Stimulated activated CD8-positive, alpha-beta memory T cell treated with anti-CD3 and anti-CD28 coated beads, Interleukin-7, amount 100 ng/mL, for 1 hour (primary cell): ENCODE results near the gene INTS2.
"Not testable (repeated sequence)": the region's sequence is repeated elsewhere in the genome, so short reads cannot be mapped to it uniquely, and the experiment has no call there.

Experiments
- DNase-seq, 2 donors: peaks; one replicate each; pipeline ENCODE4 v3.0.0-alpha.2; 2020; ENCODE audit warnings: low read depth in 2 of 2

The INTS2 gene

DNA sequence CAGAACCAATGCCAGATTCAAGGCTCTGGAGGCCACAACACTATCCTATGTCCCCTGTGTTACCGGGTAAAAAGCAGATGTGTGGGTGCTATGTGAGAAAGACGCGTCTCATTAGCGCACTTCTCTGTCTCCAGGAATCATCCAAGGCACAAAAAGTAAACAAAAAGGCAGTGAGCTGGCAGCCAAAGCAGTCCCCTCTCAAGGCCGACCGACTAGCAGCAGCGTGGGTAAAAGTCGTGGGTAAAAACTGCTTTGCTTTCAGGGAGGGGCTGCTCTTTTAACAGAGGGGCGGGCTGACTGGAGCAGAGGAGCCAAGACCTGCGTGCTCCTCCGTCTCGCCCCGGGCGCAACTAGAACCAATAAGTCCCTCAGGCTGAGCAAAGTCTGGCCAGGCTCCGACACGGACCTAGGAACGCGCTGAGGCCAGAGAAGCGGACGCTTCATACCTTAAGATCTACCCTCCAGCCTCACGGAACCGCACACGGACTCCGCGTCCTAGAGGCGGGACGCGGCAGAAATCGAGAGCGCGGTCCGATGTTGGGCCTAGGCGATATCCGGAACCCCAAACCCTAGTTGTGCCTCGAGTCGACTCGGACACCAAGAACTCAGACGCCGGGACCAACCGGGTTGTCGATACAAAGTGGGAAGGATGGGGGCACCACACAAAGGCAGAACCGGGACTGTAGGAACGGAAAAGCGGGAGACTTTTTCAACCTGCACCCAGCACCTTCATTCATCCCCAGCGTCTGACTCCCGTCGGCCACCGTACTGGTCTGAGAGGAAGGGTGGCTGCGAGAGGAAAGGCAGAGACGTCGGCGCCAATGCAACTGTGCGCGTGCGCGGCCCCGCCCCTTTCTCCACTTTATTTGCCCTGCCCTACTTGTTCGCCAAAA is at the start of gene INTS2:
TSS of gene INTS2 (minus strand) at position 775 of the 893 bp plus-strand sequence. CDS start 1,338 bp downstream, outside the sequence.
- DNase-seq = peak; percentile 87 to 94

- no peak for DNase-seq
Observed at GRCh38 chr17:61974115-61974514, 46.3 kb upstream of the INTS2 start.

GRCh38 chr17:61972311-61972710 is 44.5 kb upstream of the INTS2 start:
- no peak for DNase-seq

- no peak for DNase-seq
Observed at GRCh38 chr17:61970030-61970429, 42.2 kb upstream of the INTS2 start.

- no peak for DNase-seq
Observed at GRCh38 chr17:61968757-61969156, 41.0 kb upstream of the INTS2 start.

DNA sequence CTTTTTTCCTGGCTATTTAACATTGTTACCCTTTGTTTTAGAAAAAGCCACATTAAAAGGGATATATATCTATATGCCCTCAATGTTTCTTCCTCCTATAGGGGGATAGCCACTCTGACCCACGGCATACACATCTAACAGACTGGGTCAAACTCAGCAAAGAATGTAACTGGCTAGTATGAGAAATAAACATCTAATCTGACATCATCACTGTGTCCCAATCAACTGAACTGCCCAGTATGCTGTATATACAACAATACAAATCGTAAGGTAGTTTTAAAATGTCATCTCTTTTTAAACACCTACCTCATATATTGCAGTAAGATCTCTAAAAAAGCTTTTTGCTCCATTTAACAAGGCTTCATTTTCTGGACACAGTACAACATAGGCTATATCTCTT is 39.9 kb upstream of the INTS2 start:
- DNase-seq = no peak

DNA sequence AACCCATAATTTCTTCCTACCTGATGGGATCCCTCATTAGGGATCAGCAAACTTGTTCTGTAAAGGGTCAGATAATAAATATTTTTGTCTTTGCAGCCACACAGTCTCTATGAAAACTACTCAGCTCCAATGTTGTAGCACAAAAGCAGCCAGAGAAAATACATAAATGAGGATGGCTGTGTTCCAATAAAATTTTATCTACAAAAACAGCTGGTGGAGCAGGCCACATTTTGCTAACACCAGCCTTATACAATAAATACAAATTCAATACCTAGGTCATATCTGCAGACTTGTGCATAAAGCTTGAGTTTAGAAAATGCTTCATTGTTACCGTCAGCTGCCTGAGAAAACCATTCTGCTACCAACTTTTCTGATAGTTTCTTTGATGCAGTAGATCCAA is 38.4 kb upstream of the INTS2 start:
- no peak for DNase-seq

GRCh38 chr17:61955619-61956018 is 27.8 kb upstream of the INTS2 start:
- no peak for DNase-seq

DNA sequence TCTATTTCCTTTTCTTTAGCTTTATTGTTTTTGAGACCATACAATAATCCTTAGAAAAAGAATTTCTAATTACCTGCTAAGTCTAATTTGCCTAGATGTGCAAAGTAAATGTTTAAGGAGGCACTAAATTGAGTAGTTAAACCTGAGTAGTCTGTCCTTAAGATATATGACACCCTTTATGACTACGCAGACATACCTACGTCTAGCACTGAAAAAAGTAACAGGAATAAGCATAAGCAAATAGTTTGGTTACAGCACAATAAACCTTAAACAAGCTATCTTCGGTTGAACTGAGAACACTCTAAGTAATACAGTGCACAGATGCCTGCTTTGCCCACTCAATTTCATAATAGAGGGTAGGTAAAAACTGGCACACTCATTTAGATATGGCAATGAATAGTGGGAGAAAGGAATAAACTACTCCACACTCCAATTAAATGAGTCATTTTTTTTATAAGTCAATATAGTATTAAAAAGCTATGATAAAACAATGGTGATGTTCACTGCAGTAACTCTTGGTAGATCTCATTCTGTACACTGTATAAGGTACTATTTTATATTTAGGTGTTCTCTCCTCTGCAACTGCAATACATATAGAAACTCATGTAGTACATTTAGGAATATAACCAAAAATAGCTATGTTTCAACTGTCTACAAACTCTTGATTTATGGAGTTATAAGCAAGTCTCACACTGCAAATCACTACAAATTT is 19.7 kb upstream of the INTS2 start:
- no peak for DNase-seq

DNA sequence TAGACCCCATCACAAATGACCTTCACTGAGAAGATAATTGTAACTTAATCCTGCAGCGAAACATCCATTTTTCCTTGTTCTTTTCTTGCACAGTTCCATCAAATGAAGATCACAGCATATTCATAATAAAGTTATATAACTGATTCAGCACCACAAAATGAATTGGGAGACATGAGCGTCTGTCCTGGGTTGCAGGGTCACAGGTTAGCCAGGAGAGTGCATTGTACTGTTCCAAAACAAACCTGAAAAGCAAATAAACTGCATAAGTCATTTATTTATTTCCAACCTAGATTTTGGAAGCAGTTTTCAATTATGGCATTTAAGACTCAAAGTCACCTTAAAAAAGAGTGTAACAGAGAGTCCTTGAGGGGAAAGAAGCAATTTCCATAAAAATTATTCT is 18.6 kb upstream of the INTS2 start:
- no peak for DNase-seq

DNA sequence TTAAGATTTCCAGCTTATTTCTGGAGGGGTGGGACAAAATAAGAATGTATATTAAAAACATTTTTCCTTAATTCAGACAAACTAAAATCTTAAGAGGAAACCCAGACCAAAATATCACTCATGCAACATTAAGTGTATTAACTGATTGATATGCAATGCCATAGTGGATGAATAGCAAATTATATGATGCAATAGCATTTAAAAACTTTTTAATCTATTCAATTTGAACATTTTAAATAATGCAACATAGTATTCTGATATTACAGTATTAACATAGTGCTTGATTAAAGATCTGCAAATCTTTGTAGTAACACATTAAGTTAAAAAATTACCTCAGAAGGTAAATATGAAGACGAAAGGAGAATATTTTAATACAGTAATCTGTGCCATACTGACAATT is 15.3 kb upstream of the INTS2 start:
- no peak for DNase-seq

GRCh38 chr17:61942085-61942484 is 14.3 kb upstream of the INTS2 start:
- no peak for DNase-seq

- no peak for DNase-seq
Observed at GRCh38 chr17:61928101-61928436, 287 bp upstream of the INTS2 start.

DNA sequence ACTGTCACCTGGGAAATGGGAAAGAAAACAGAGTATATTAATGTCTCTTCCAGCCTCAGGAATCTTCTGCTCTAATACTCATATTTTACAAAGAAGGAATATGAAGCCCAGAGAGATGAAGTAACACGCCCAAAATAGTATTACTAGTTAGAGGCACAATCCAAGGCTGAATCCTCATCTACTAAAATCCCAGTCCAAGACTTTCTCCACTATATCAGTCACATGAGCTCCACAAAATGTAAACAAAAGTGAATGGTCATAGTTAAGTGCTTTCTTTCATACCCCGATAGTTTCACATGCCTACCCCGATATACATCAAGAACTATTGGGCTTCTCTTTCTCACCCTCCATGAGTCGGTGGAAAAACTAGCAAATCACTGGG is 965 bp downstream of the INTS2 start:
- DNase-seq = no peak

DNA sequence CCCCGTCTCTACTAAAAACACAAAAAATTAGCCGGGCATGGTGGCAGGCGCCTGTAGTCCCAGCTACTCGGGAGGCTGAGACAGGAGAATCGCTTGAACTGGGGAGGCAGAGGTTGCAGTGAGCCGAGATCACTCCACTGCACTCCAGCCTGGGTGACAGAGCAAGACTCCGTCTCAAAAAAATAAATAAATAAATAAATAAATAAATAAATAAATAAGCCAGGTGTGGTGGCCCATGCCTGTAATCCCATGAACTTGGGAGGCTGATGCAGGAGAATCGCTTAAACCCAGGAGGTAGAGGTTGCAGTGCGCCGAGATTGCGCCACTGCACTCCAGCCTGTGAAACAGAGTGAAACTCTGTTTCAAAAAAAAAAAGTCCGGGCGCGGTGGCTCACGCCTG is 12.6 kb downstream of the INTS2 start:
- DNase-seq = not testable (repeated sequence)

GRCh38 chr17:61908292-61909037 is 19.3 kb downstream of the INTS2 start:
- no peak for DNase-seq

DNA sequence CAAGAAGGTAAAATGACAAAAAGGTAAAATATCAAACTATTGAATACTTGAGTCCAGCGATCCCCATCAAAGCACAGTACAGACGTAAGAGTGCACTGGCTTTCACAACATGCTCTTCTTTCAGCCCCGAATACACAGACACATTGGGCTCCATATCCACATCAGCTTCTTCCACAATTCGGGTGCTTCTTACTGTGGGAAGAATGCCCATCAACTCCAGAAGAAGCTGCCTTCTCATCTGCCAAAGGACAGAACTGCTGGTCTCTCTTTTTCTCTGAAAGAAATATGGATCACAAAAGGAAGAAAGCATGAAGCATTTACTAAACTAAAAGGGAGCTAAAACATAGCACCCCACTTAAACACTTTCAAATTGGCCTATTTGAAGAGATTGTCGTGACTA is 20.4 kb downstream of the INTS2 start:
- no peak for DNase-seq

DNA sequence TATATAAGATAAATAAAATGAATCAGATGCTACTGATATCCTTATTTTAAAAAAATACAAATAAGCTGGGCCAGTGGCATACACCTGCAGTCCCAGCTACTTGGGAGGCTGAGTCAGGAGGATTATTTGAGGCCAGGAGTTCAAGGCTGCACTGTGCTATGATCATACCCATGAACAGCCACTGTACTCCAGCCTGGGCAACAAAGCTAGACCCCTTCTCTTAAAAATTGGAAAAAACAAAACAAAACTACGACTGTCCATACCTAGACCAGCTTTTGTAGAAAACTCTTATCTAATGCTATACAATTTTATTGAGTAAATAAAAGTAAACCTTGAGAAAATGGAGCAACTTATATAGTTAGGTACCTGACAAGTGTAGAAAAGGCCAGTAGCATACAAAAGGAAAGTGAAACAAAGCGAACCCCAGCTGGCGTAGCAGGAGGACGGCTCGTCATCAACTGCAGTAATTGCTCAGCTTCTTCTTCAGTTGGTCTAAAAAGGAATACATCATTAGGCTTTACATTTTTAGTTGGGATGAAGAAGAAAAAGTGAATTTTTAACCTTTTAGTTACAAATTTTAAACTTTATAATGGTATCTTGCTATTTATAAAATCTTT is 23.6 kb downstream of the INTS2 start:
- DNase-seq = no peak

GRCh38 chr17:61903251-61903650 is 24.5 kb downstream of the INTS2 start:
- DNase-seq = no peak

DNA sequence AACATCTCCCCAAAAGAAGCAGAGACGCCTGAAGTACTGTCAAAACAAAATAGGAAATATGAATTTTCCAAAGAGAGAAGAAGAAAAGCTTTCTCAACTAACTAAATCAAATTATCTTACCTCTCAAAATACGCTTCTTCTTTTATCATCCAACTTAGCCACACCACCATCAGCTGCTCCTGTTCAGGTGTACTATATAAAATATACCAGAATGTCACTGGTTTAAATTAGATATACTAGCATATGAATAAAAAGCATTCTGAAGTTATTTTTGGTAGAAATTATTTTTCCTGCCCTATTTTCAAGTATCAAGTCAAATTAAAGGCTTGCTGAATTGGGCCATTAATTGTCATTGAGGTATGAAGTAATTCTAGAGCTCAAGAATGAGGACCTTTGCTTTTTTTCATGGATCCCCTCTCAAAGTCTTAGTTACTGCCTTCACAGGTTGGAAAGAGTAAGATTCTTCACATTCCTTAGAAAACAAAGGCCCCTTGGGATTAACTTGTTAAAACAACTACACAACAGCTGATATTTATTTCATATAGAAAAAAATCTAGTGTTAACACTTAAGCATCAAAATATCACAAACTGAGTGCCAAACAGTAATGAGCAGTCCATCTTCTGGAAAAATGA is 30.1 kb downstream of the INTS2 start:
- DNase-seq = no peak

DNA sequence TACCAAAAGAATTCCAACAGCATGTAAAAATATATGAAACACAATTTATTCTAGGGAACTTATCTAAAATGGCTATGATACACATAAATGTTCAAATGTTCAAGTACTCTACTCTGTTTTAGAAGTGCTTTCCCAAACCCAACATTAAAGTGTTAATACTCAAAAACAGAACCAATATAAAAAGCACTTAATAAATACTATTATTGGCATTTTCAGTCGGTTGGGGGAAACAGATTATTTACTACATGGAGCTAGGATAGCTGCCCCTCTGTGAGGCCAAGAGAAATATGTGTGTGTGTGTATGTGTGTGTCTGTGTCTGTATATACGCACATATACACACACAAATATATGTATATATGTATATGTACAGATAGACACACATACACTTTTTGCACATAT is 32.4 kb downstream of the INTS2 start:
- no peak for DNase-seq

GRCh38 chr17:61894310-61894709 is 33.5 kb downstream of the INTS2 start:
- DNase-seq = not testable (repeated sequence)
